Neuronal stem cell (in vitro differentiated cells): ENCODE data around the gene SYAP1.

Source experiments
- DNase-seq: peaks from one replicate; pipeline ENCODE4 v3.0.0-alpha.2; 2013; ENCODE audit warnings: low spot score
- H2AFZ ChIP-seq: one replicate; pipeline ENCODE4 v1.6.1; 2013; ENCODE audit warnings: mild to moderate bottlenecking, low read length, inconsistent platforms
- H2AK5ac ChIP-seq: 2 replicates; pipeline ENCODE4 v1.6.1; 2013; ENCODE audit warnings: low read depth, mild to moderate bottlenecking, inconsistent platforms, low read length, moderate library complexity, mixed read lengths
- H2BK120ac ChIP-seq: 2 replicates; pipeline ENCODE4 v1.6.1; 2013; ENCODE audit warnings: low read depth, mild to moderate bottlenecking, inconsistent platforms, low read length, moderate library complexity, mixed read lengths
- H2BK12ac ChIP-seq: one replicate; pipeline ENCODE4 v1.6.1; 2013; ENCODE audit warnings: low read length, inconsistent platforms
- H2BK15ac ChIP-seq: 2 replicates; pipeline ENCODE4 v1.6.1; 2013; ENCODE audit warnings: mild to moderate bottlenecking, low read length, inconsistent platforms, mixed read lengths
- H2BK5ac ChIP-seq: one replicate; pipeline ENCODE4 v1.6.1; 2013; ENCODE audit warnings: inconsistent platforms, mild to moderate bottlenecking, low read length, moderate library complexity
- H3K14ac ChIP-seq: one replicate; pipeline ENCODE4 v1.6.1; 2013; ENCODE audit warnings: low read length, inconsistent platforms
- H3K18ac ChIP-seq: 2 replicates; pipeline ENCODE4 v1.6.1; 2013; ENCODE audit warnings: low read length, inconsistent platforms
- H3K23ac ChIP-seq: 2 replicates; pipeline ENCODE4 v1.6.1; 2013; ENCODE audit warnings: low read depth, mild to moderate bottlenecking, mixed read lengths, low read length, inconsistent platforms; ENCODE audit not compliant: poor library complexity
- H3K27ac ChIP-seq: replicated peaks from 3 replicates; pipeline ENCODE4 v1.5.1; 2013; ENCODE audit warnings: low read length, inconsistent platforms
- H3K27me3 ChIP-seq, 3 experiments: 2 replicates each; pipeline ENCODE4 v1.6.1; 2013; ENCODE audit warnings: low read length in 3 of 3, mild to moderate bottlenecking in 2 of 3, inconsistent platforms in 1 of 3, low read depth in 1 of 3, mixed read lengths in 1 of 3, moderate library complexity in 1 of 3; ENCODE audit not compliant: control insufficient read depth in 3 of 3, insufficient read depth in 3 of 3
- H3K36me3 ChIP-seq, 2 donors: replicated peaks in 1 of 2; 2 replicates each; pipeline ENCODE4 v1.6.1; 2013; ENCODE audit warnings: low read length in 2 of 2; ENCODE audit not compliant: control insufficient read depth in 2 of 2, insufficient read depth in 2 of 2
- H3K4ac ChIP-seq: 2 replicates; pipeline ENCODE4 v1.6.1; 2013; ENCODE audit warnings: inconsistent platforms, mild to moderate bottlenecking, low read length, moderate library complexity
- H3K4me1 ChIP-seq, 2 donors: 1 replicate in 1 of 2; 2 replicates in 1 of 2; pipeline ENCODE4 v1.6.1; 2013; ENCODE audit warnings: low read length in 2 of 2, low read depth in 1 of 2; ENCODE audit not compliant: control insufficient read depth in 2 of 2, insufficient read depth in 1 of 2
- H3K4me2 ChIP-seq: one replicate; pipeline ENCODE4 v1.6.1; 2013; ENCODE audit warnings: mild to moderate bottlenecking, low read length, inconsistent platforms; ENCODE audit not compliant: insufficient read depth, poor library complexity, severe bottlenecking
- H3K4me3 ChIP-seq, 2 donors: 2 replicates each; pipeline ENCODE4 v1.5.1; 2013; ENCODE audit warnings: low read length in 2 of 2, mild to moderate bottlenecking in 2 of 2, inconsistent platforms in 1 of 2, moderate library complexity in 1 of 2
- H3K79me1 ChIP-seq: one replicate; pipeline ENCODE4 v1.6.1; 2013; ENCODE audit warnings: low read depth, mild to moderate bottlenecking, inconsistent platforms, low read length, moderate library complexity
- H3K9ac ChIP-seq: one replicate; pipeline ENCODE4 v1.6.1; 2013; ENCODE audit warnings: mild to moderate bottlenecking, low read depth, low read length, inconsistent platforms; ENCODE audit not compliant: poor library complexity
- H3K9me3 ChIP-seq, 2 donors: replicated peaks in 1 of 2; 2 replicates each; pipeline versions ENCODE3 to v1.6.1; 2013; ENCODE audit warnings: low read length in 2 of 2, mild to moderate bottlenecking in 2 of 2, inconsistent platforms in 1 of 2, low read depth in 1 of 2, mixed read lengths in 1 of 2, moderate library complexity in 1 of 2; ENCODE audit not compliant: control insufficient read depth in 2 of 2, insufficient read depth in 1 of 2
- H4K8ac ChIP-seq: one replicate; pipeline ENCODE4 v1.6.1; 2013; ENCODE audit warnings: low read depth, mild to moderate bottlenecking, inconsistent platforms, low read length, moderate library complexity
- H4K91ac ChIP-seq: one replicate; pipeline ENCODE4 v1.6.1; 2013; ENCODE audit warnings: low read length, low read depth, mild to moderate bottlenecking, inconsistent platforms; ENCODE audit not compliant: poor library complexity
- WGBS, 2 donors: extraction: QIAGEN DNeasy Blood & Tissue Kit; methylation state at CpG; one replicate each; pipeline ENCODE4 v1.1.7; 2013; ENCODE audit warnings: missing lambda C conversion rate in 2 of 2, mixed read lengths in 1 of 2; ENCODE audit not compliant: insufficient read length in 2 of 2, insufficient replicate concordance in 1 of 2; ENCODE audit errors: extremely low coverage in 2 of 2; 5-methylcytosine and 5-hydroxymethylcytosine counted together

The SYAP1 gene

DNA sequence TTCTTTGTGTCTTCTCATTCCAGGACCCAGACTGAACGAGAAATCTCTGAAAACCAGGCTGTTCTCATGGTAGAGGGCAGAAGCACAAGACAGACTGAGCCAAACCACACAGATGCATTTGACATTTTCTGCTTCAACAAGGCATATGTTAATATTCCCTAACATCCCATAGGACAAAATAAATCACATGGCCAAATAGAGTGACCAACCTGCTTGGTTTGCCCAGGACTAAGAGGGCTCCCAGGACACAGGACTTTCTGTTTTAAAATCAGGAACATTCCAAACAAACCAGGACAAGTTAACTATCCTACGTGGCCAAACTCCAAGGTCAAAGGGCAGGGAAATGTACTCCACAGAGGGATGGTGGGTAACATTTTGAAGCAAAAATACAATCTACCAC lies 18.7 kb upstream of the SYAP1 start:
- H2BK120ac ChIP-seq: no peak overlapping the region
- H3K27me3 ChIP-seq: no peaks in the 10 kb centered on the region
- no peak overlapping the region for H3K4ac ChIP-seq
- H2BK15ac ChIP-seq: no peak overlapping the region
- no peak for DNase-seq
- H3K14ac ChIP-seq: no peak overlapping the region
- no peak overlapping the region for H3K9ac ChIP-seq
- H3K4me2 ChIP-seq: no peak overlapping the region
- no peak overlapping the region for H4K8ac ChIP-seq
- no CpG with 5 or more reads among the region's 2 CpGs for WGBS, 2 donors
- H2AFZ ChIP-seq: no peak overlapping the region
- no peak overlapping the region for H2BK12ac ChIP-seq
- no peaks in the 10 kb centered on the region for H3K79me1 ChIP-seq
- H3K23ac ChIP-seq: no peak overlapping the region
- no peak overlapping the region for H3K18ac ChIP-seq
- no peak overlapping the region for H2AK5ac ChIP-seq
- H3K9me3 ChIP-seq: no peaks in the 10 kb centered on the region
- H3K27ac ChIP-seq: no peak overlapping the region
- H3K4me3 ChIP-seq: no peak overlapping the region
- no peak overlapping the region for H4K91ac ChIP-seq
- H2BK5ac ChIP-seq: no peak overlapping the region
- no peaks in the 10 kb centered on the region for H3K4me1 ChIP-seq
- peaks cover 9 to 66% of the 10 kb centered on the region in 2 donors for H3K36me3 ChIP-seq

DNA sequence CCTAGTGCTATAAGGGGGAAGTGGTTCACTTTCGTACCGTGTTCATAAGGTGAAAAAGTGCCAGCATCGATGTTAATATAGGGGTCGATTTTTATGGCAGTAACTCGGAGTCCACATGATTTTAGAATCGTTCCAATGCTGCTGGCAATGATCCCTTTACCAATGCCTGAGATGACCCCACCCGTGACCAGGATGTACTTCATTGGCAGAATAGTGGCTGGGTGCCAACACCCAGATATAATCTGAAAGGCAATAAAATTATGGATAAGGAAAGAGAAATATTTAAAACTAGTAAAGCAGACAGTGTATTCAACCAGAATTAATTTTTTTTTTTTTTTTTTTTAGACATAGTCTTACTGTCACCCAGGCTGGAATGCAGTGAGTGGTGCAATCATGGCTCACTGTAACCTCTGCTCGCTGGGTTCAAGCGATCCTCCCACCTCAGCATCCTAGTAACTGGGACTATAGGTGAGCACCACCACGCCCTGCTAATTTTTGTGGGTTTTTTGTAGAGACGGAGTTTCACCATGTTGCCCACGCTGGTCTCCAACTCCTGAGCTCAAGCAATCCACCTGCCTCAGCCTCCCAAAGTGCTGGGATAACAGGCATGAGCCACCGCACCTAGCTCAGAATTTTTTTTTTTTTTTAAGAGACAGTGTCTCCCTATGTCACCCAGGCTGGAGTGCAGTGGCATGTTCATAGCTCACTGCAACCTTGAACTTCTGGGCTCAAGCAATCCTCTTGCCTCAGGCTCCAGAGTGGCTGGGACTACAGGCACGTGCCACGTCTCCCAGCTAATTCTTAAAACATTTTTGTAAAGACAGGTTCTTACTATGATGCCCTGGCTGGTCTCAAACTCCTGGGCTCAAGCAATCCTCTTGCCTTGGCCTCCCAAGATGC lies 16.5 kb upstream of the SYAP1 start:
- Histone ChIP-seq H2AK5ac (no peak overlapping the region), H3K9ac (no peak overlapping the region), H3K4me1 (no peaks in the 10 kb centered on the region), H4K8ac (no peak overlapping the region), H3K4me3 (no peak overlapping the region), H2BK12ac (no peak overlapping the region), H2BK15ac (no peak overlapping the region), H2AFZ (no peak overlapping the region), H3K36me3 (peaks cover 6 to 56% of the 10 kb centered on the region in 2 donors), H4K91ac (no peak overlapping the region), H2BK120ac (no peak overlapping the region), H3K27me3 (no peaks in the 10 kb centered on the region), H3K18ac (no peak overlapping the region), H3K79me1 (no peaks in the 10 kb centered on the region), H3K27ac (no peak overlapping the region), H3K14ac (no peak overlapping the region), H3K4me2 (no peak overlapping the region), H3K4ac (no peak overlapping the region), H3K9me3 (no peaks in the 10 kb centered on the region), H2BK5ac (no peak overlapping the region), H3K23ac (no peak overlapping the region)
- no CpG with 5 or more reads among the region's 15 CpGs for WGBS, 2 donors
- DNase-seq: no peak

DNA sequence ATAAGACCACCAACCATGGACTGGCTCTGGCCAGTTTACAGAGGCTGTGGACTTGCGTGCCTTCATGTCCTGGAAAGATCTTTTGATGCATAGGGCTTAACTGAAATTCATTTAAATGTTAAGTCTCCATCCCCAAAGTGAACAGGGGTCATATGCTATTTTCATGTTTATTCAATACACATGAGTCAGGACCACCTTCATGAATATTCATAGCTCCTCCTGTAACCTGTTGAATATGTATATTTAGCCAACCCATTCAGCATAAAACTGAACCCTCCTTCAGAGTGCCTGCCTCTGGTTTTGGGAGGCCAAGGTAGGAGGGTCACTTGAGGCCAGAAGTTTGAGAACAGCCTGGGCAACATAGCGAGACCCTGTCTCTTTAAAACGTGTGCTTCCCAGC lies 14.0 kb upstream of the SYAP1 start:
- whole genome bisulfite sequencing, 2 donors: no CpG with 5 or more reads among the region's 3 CpGs
- Histone ChIP-seq H3K4ac (no peak overlapping the region), H4K8ac (no peak overlapping the region), H3K27ac (no peak overlapping the region), H3K4me2 (no peak overlapping the region), H2BK120ac (no peak overlapping the region), H3K27me3 (no peaks in the 10 kb centered on the region), H2AK5ac (no peak overlapping the region), H3K79me1 (no peaks in the 10 kb centered on the region), H3K18ac (no peak overlapping the region), H3K4me1 (no peaks in the 10 kb centered on the region), H3K9me3 (no peaks in the 10 kb centered on the region), H3K14ac (no peak overlapping the region), H2BK15ac (no peak overlapping the region), H3K23ac (no peak overlapping the region), H4K91ac (no peak overlapping the region), H2BK12ac (no peak overlapping the region), H3K36me3 (peaks cover 3 to 46% of the 10 kb centered on the region in 2 donors), H3K4me3 (no peak overlapping the region), H2BK5ac (no peak overlapping the region), H3K9ac (no peak overlapping the region), H2AFZ (no peak overlapping the region)
- no peak for DNase-seq

DNA sequence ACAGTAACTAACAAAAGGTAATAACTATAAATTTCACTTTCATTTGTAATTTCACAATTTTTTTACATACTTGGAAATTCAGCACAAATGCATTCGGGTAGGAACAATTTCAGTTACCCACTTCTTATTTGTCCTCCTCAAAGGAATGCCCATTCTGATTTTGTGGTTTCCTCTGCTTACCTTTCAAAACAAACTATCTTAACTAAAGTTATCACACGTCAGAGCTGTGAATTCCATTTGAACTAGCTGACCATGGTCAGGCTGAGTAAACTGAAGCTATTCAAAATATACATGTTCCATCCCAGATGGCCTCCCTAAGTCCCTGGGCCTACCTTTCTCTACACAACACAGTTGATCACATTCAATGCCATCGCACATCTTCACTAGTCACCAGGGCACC lies 11.4 kb upstream of the SYAP1 start:
- peaks cover 0 to 29% of the 10 kb centered on the region in 2 donors for H3K36me3 ChIP-seq
- no peak overlapping the region for H2BK120ac ChIP-seq
- no peak overlapping the region for H2AFZ ChIP-seq
- no peak overlapping the region for H2BK15ac ChIP-seq
- H3K4me3 ChIP-seq: no peak overlapping the region
- no peak overlapping the region for H2BK5ac ChIP-seq
- H3K27ac ChIP-seq: no peak overlapping the region
- H3K27me3 ChIP-seq: no peaks in the 10 kb centered on the region
- no peak overlapping the region for H3K9ac ChIP-seq
- no peak overlapping the region for H4K91ac ChIP-seq
- H3K4ac ChIP-seq: no peak overlapping the region
- no CpG with 5 or more reads among the region's 3 CpGs for WGBS, 2 donors
- H3K79me1 ChIP-seq: no peaks in the 10 kb centered on the region
- H3K18ac ChIP-seq: no peak overlapping the region
- no peak overlapping the region for H3K14ac ChIP-seq
- no peak overlapping the region for H3K23ac ChIP-seq
- H3K4me2 ChIP-seq: no peak overlapping the region
- no peak overlapping the region for H2BK12ac ChIP-seq
- peaks cover 0 to 3% of the 10 kb centered on the region in 2 donors for H3K4me1 ChIP-seq
- H4K8ac ChIP-seq: no peak overlapping the region
- no peaks in the 10 kb centered on the region for H3K9me3 ChIP-seq
- no peak overlapping the region for H2AK5ac ChIP-seq
- DNase-seq: no peak
